A549 (cell line): ENCODE data around the gene TTC28. TPM values are rescaled to one million over a fixed set of nuclear protein-coding genes. Genes with fewer than 3 reads are reported as not detected.
A peak's percentile ranks its signal among the peaks of the same experiment; 100 is the strongest.

ENCODE experiments used
- ATAC-seq, 2 experiments: fragments of 200-7000 bp in 1 of 2; fragments of >200 bp in 1 of 2; cut with Nextera tagmentation in 1 of 2; cut with Tn5 transposase in 1 of 2; 3 replicates each; pipeline versions ENCODE4 v1.8.0 to v1.9.1; 2018 to 2020; ENCODE audit warnings: mild to moderate bottlenecking in 1 of 2, moderate library complexity in 1 of 2
- CTCF ChIA-PET: fragments of 300-600 bp; sonication (Branson Sonifier 250); formaldehyde crosslinking; extraction: SDS; loops from one replicate; lab custom pipeline; 2021; ENCODE audit warnings: antibody characterized with exemption, inconsistent platforms; lab: Yijun Ruan, JAX
- POLR2A ChIA-PET: fragments of 350-600 bp; formaldehyde crosslinking; extraction: SDS; loops from one replicate; lab custom pipeline; 2021; ENCODE audit warnings: antibody characterized with exemption, inconsistent platforms; lab: Yijun Ruan, JAX
- DNase-seq, 2 experiments: peaks; one replicate each; pipeline versions ENCODE4 v3.0.0 to v3.0.0-alpha.2; 2011 to 2016; ENCODE audit warnings: low read depth in 1 of 2, low spot score in 1 of 2
- FAIRE-seq: peaks from 2 replicates; lab custom pipeline; 2011; peaks lifted over from hg19 to GRCh38; lab: Jason Lieb, UNC
- H3K27ac ChIP-seq, 2 experiments: fragments of >200 bp; sonication (Bioruptor Twin); formaldehyde crosslinking; 3 replicates each; pipeline ENCODE4 v1.5.1; 2016 to 2017
- H3K4me1 ChIP-seq: fragments of >200 bp; sonication (Bioruptor Twin); formaldehyde crosslinking; 3 replicates; pipeline ENCODE4 v1.6.1; 2016
- H3K4me2 ChIP-seq: fragments of >200 bp; sonication (Bioruptor Twin); formaldehyde crosslinking; 3 replicates; pipeline ENCODE4 v1.6.1; 2016
- H3K4me3 ChIP-seq: fragments of >200 bp; sonication (Bioruptor Twin); formaldehyde crosslinking; 3 replicates; pipeline ENCODE4 v1.5.1; 2016
- H3K9me3 ChIP-seq: fragments of >200 bp; sonication (Bioruptor Twin); formaldehyde crosslinking; 3 replicates; pipeline ENCODE4 v1.6.1; 2016
- BCL3 ChIP-seq: fragments of >200 bp; sonication (Bioruptor Twin); formaldehyde crosslinking; IDR thresholded peaks from 3 replicates; pipeline ENCODE4 v1.6.1; 2016
- CBX8 ChIP-seq: fragments of 200-600 bp; sonication (generic); IDR thresholded peaks from 2 replicates; pipeline ENCODE4 v1.6.1; 2016
- CEBPB ChIP-seq, 2 experiments: fragments of >200 bp in 1 of 2; sonication (Bioruptor Twin) in 1 of 2; formaldehyde crosslinking in 1 of 2; IDR thresholded peaks; 2 replicates each; pipeline ENCODE4 v1.6.1; 2012 to 2016
- CHD4 ChIP-seq: fragments of 200-600 bp; sonication (generic); IDR thresholded peaks from 2 replicates; pipeline ENCODE4 v1.6.1; 2016; ENCODE audit warnings: antibody characterized with exemption, mild to moderate bottlenecking, borderline replicate concordance
- E2F6 ChIP-seq: IDR thresholded peaks from 2 replicates; pipeline ENCODE4 v1.6.1; 2012; ENCODE audit warnings: low read depth, borderline replicate concordance
- EHF ChIP-seq: fragments of 250-450 bp; sonication (Bioruptor Pico); IDR thresholded peaks from 2 replicates; pipeline ENCODE4 v1.5.0; 2020; ENCODE audit warnings: mild to moderate bottlenecking
- EHMT2 ChIP-seq: fragments of 200-600 bp; sonication (generic); IDR thresholded peaks from 2 replicates; pipeline ENCODE4 v1.6.1; 2016; ENCODE audit warnings: antibody characterized with exemption, low read depth, mild to moderate bottlenecking, moderate library complexity
- FOSB ChIP-seq: fragments of 250-450 bp; sonication (Bioruptor Pico); IDR thresholded peaks from 2 replicates; pipeline ENCODE4 v1.5.0; 2020; ENCODE audit warnings: mild to moderate bottlenecking, moderate library complexity
- FOSL2 ChIP-seq, 2 experiments: fragments of 450-650 bp in 1 of 2; fragments of >200 bp in 1 of 2; sonication (Bioruptor Twin) in 1 of 2; formaldehyde crosslinking; IDR thresholded peaks; 2 replicates each; pipeline versions ENCODE4 v1.5.0 to v1.6.1; 2016 to 2020; ENCODE audit warnings: mild to moderate bottlenecking in 1 of 2, moderate library complexity in 1 of 2
- HEYL ChIP-seq: fragments of 250-450 bp; sonication (Bioruptor Pico); IDR thresholded peaks from 2 replicates; pipeline ENCODE4 v1.8.0; 2021; ENCODE audit warnings: mild to moderate bottlenecking, moderate library complexity
- JUN ChIP-seq, 2 experiments: fragments of >200 bp; sonication (Bioruptor Twin); formaldehyde crosslinking; IDR thresholded peaks; 2 replicates in 1 of 2; 3 replicates in 1 of 2; pipeline ENCODE4 v1.6.1; 2016 to 2017
- JUNB ChIP-seq: fragments of >200 bp; sonication (Bioruptor Twin); formaldehyde crosslinking; IDR thresholded peaks from 2 replicates; pipeline ENCODE4 v1.6.1; 2016
- PBX3 ChIP-seq: IDR thresholded peaks from 2 replicates; pipeline ENCODE4 v1.6.1; 2012
- PHF8 ChIP-seq: fragments of 200-600 bp; sonication (generic); IDR thresholded peaks from 2 replicates; pipeline ENCODE4 v1.6.1; 2016; ENCODE audit warnings: low read depth, mild to moderate bottlenecking, antibody characterized with exemption, moderate library complexity, borderline replicate concordance
- POLR2AphosphoS2 ChIP-seq: conservative IDR thresholded peaks from 2 replicates; pipeline ENCODE4 v1.6.1; 2012; ENCODE audit warnings: low read length, improper control_type of control experiment, inconsistent platforms
- RAD21 ChIP-seq, 2 experiments: fragments of >200 bp in 1 of 2; sonication (Bioruptor Twin) in 1 of 2; formaldehyde crosslinking in 1 of 2; IDR thresholded peaks in 1 of 2; conservative IDR thresholded peaks in 1 of 2; 2 replicates in 1 of 2; 3 replicates in 1 of 2; pipeline ENCODE4 v1.6.1; 2012 to 2018; ENCODE audit warnings: inconsistent platforms in 1 of 2
- RARB ChIP-seq: fragments of 250-450 bp; sonication (Bioruptor Pico); IDR thresholded peaks from 2 replicates; pipeline ENCODE4 v1.8.0; 2021; ENCODE audit warnings: mild to moderate bottlenecking, moderate library complexity
- RNF2 ChIP-seq: fragments of 200-600 bp; sonication (generic); IDR thresholded peaks from 2 replicates; pipeline ENCODE4 v1.6.1; 2016; ENCODE audit warnings: low read depth, mild to moderate bottlenecking, antibody characterized with exemption, moderate library complexity, borderline replicate concordance
- SMC3 ChIP-seq: fragments of >200 bp; sonication (Bioruptor Twin); formaldehyde crosslinking; IDR thresholded peaks from 3 replicates; pipeline ENCODE4 v1.6.1; 2018; ENCODE audit warnings: inconsistent platforms
- SREBF2 ChIP-seq: fragments of 450-650 bp; IDR thresholded peaks from 2 replicates; pipeline ENCODE4 v1.6.1; 2014; ENCODE audit warnings: mild to moderate bottlenecking, moderate library complexity
- USF2 ChIP-seq: fragments of 450-650 bp; IDR thresholded peaks from 2 replicates; pipeline ENCODE4 v1.6.1; 2014; ENCODE audit warnings: antibody characterized with exemption
- ZC3H11A ChIP-seq: fragments of 450-650 bp; IDR thresholded peaks from 2 replicates; pipeline ENCODE4 v1.6.1; 2014; ENCODE audit warnings: antibody characterized with exemption, mild to moderate bottlenecking
- WGBS: methylation state at CpG from one replicate; pipeline ENCODE4 v1.1.6; 2017; ENCODE audit errors: missing lambda C conversion rate; 5-methylcytosine and 5-hydroxymethylcytosine counted together
- polyA plus RNA-seq, 4 experiments: library from polyadenylated mRNA; depleted of rRNA in 3 of 4; stranded (reverse); fragments of >200 nt; fragmentation: RNase III in 1 of 4; extraction: RNeasy Plus Mini Kit Qiagen cat#74134 plus additional on column Dnase treatment in 1 of 4; gene quantifications; 2 replicates in 3 of 4; 3 replicates in 1 of 4; pipeline ENCODE4 v1.2.3, GENCODE V29; 2011 to 2017

TTC28 gene
- polyA plus RNA-seq, 2 of the 4 experiments (the other 2 are of a cell fraction), result 2.6 to 3.8 TPM

GRCh38 chr22:28394513-28395110 is 285.0 kb downstream of the TTC28 start:
- TF ChIP-seq FOSL2 (IDR thresholded peaks at IDR 0.05), result no peak
- TF ChIP-seq FOSL2 (CRISPR knock-in tag; IDR thresholded peaks at IDR 0.05), result no peak
- no peak for TF ChIP-seq SREBF2
- TF ChIP-seq BCL3, result no peak
- no peak for TF ChIP-seq PHF8
- TF ChIP-seq POLR2AphosphoS2, result no peak
- TF ChIP-seq CBX8, result no peak
- no peak for TF ChIP-seq RAD21 (conservative IDR thresholded peaks at IDR 0.05 in 1 of 2, IDR thresholded peaks at IDR 0.05 in 1 of 2)
- TF ChIP-seq JUNB, result no peak
- no peak for TF ChIP-seq ZC3H11A
- TF ChIP-seq SMC3, result no peak
- no peak for TF ChIP-seq CHD4
- no peak for TF ChIP-seq CEBPB (IDR thresholded peaks at IDR 0.05)
- TF ChIP-seq RNF2, result no peak
- TF ChIP-seq EHF (CRISPR knock-in tag), result no peak
- no peak for TF ChIP-seq HEYL (CRISPR knock-in tag)
- no peak for TF ChIP-seq USF2
- TF ChIP-seq FOSB (CRISPR knock-in tag), result no peak
- 97% methylated on average over 2 of the region's 2 CpGs for WGBS
- peaks cover 28% of the 10 kb centered on the region for H3K4me1 ChIP-seq
- FAIRE-seq (no peak), ATAC-seq (no peak), DNase-seq (no peak)
- no peak overlapping the region; the same call in 2 of the 3 replicates for H3K4me2 ChIP-seq
- CTCF ChIA-PET, result interaction anchor here (0.6 to 0.7 kb wide), 2 partner anchors 17 to 331 kb away, joined by 3 read pairs; no protein-coding TSS in a partner anchor
- no peak overlapping the region for H3K4me3 ChIP-seq
- POLR2A ChIA-PET, result no interaction called here
- no peak overlapping the region for H3K27ac ChIP-seq
- H3K9me3 ChIP-seq, result no peaks in the 10 kb centered on the region

- Histone ChIP-seq H3K27ac (peak overlapping the region in 1 of 2 experiments; percentile 40; a peak in 2 of 6 replicates), H3K9me3 (no peaks in the 10 kb centered on the region), H3K4me1 (peaks cover 31% of the 10 kb centered on the region), H3K4me2 (peak overlapping the region; percentile 53), H3K4me3 (no peak overlapping the region)
- no peak for TF ChIP-seq JUN (IDR thresholded peaks at IDR 0.05)
- no peak for TF ChIP-seq RAD21 (conservative IDR thresholded peaks at IDR 0.05 in 1 of 2, IDR thresholded peaks at IDR 0.05 in 1 of 2)
- TF ChIP-seq POLR2AphosphoS2, result no peak
- no peak for TF ChIP-seq EHMT2
- TF ChIP-seq E2F6, result no peak
- no peak for TF ChIP-seq PBX3
- TF ChIP-seq RARB, result no peak
- TF ChIP-seq RNF2, result no peak
- no peak for TF ChIP-seq SREBF2
- 41% methylated on average over 3 of the region's 3 CpGs for WGBS
- ChIA-PET CTCF (interaction anchor here (1.0 kb wide), 1 partner anchor 11 kb away, joined by 3 read pairs; no protein-coding TSS in a partner anchor), POLR2A (no interaction called here)
- ATAC-seq (no peak), DNase-seq (no peak), FAIRE-seq (no peak)
Measured at GRCh38 chr22:28381429-28382167, 298.0 kb downstream of the TTC28 start.
